ENCODE data around the gene HYCC2. TPM values are rescaled to one million over a fixed set of nuclear protein-coding genes. Genes with fewer than 3 reads are reported as not detected.

HYCC2 gene
- polyA plus RNA-seq, 2 of the 4 experiments (the other 2 are of a cell fraction), result 3.0 to 5.8 TPM

DNA sequence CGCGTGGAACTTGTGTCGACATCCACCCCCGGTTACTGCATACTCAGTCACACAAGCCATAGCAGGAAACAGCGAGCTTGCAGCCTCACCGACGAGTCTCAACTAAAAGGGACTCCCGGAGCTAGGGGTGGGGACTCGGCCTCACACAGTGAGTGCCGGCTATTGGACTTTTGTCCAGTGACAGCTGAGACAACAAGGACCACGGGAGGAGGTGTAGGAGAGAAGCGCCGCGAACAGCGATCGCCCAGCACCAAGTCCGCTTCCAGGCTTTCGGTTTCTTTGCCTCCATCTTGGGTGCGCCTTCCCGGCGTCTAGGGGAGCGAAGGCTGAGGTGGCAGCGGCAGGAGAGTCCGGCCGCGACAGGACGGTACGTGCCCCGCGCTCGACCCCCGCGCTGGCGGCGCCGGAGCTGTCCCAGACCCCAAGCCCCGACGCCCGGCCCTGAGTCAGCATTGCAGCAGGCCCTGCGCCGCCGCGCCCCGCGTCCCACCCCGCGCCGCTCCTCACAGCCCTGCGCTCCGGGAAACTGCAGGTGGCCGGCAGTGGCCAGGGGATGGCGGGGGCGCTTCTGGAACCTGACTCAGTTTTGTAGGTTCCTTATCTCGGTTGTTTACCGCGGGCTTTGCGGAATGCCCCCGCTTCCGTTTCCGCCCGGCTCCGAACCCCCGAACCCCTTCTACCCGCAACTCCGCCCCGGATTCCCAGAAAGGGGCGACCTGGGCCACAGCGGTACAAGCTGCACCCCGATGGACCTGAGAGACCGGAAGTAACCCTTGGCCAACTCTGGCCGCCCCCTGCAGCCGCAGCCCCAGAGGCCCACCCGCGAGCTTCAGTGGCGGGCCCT is 44.9 kb upstream of the HYCC2 start, which contains the start of gene CFLAR (continued):
- TF ChIP-seq, protein P1, sequence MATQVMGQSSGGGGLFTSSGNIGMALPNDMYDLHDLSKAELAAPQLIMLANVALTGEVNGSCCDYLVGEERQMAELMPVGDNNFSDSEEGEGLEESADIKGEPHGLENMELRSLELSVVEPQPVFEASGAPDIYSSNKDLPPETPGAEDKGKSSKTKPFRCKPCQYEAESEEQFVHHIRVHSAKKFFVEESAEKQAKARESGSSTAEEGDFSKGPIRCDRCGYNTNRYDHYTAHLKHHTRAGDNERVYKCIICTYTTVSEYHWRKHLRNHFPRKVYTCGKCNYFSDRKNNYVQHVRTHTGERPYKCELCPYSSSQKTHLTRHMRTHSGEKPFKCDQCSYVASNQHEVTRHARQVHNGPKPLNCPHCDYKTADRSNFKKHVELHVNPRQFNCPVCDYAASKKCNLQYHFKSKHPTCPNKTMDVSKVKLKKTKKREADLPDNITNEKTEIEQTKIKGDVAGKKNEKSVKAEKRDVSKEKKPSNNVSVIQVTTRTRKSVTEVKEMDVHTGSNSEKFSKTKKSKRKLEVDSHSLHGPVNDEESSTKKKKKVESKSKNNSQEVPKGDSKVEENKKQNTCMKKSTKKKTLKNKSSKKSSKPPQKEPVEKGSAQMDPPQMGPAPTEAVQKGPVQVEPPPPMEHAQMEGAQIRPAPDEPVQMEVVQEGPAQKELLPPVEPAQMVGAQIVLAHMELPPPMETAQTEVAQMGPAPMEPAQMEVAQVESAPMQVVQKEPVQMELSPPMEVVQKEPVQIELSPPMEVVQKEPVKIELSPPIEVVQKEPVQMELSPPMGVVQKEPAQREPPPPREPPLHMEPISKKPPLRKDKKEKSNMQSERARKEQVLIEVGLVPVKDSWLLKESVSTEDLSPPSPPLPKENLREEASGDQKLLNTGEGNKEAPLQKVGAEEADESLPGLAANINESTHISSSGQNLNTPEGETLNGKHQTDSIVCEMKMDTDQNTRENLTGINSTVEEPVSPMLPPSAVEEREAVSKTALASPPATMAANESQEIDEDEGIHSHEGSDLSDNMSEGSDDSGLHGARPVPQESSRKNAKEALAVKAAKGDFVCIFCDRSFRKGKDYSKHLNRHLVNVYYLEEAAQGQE (IDR thresholded peaks at IDR 0.05), result no peak
- TF ChIP-seq FOXS1 (CRISPR knock-in tag; IDR thresholded peaks at IDR 0.05) (no peak), JUN (IDR thresholded peaks at IDR 0.05) (peak; percentile 11 to 74; a peak in 3 of 5 replicates), KDM5A (IDR thresholded peaks at IDR 0.05) (no peak), HOXA7 (CRISPR knock-in tag; IDR thresholded peaks at IDR 0.05) (no peak), POLR2A (IDR thresholded peaks at IDR 0.05; ENCODE audit: low read length) (peak; percentile 43), ESRRA (IDR thresholded peaks at IDR 0.05; ENCODE audit: borderline replicate concordance, low read length) (no peak), MAZ (IDR thresholded peaks at IDR 0.05; ENCODE audit: borderline replicate concordance, low read depth, low read length) (no peak), SREBF2 (IDR thresholded peaks at IDR 0.05) (no peak)
- TF ChIP-seq, protein P2, sequence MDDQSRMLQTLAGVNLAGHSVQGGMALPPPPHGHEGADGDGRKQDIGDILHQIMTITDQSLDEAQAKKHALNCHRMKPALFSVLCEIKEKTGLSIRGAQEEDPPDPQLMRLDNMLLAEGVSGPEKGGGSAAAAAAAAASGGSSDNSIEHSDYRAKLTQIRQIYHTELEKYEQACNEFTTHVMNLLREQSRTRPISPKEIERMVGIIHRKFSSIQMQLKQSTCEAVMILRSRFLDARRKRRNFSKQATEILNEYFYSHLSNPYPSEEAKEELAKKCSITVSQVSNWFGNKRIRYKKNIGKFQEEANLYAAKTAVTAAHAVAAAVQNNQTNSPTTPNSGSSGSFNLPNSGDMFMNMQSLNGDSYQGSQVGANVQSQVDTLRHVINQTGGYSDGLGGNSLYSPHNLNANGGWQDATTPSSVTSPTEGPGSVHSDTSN (IDR thresholded peaks at IDR 0.05), result no peak

DNA sequence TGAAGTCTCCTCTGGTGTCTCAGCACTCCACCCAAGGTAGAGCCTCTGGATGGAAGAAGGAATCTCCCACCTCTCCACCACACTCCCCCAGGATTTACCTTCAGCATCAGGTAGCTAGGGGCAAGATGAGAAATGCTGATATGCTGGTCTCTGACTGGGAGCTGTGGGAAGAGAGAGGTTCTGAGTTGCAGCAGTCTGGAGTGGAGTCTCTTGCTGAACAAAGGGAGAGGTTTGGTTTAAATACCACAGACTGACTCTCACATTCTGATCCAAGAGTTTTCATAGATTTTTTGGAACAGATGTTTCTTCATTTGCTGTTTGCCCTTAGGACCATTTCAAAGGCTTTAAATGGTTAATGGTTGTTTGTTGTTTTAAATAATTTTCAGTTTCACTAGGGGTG is 43.4 kb upstream of the HYCC2 start:
- ATAC-seq (no peak), FAIRE-seq (no peak), DNase-seq (ENCODE audit: low read depth in 1 of 2, low spot score in 1 of 2) (no peak)
- H3K27ac ChIP-seq, result peak overlapping the region; percentile 27 to 99; a peak in 4 of 6 replicates
- no peak for TF ChIP-seq POLR2A (IDR thresholded peaks at IDR 0.05; ENCODE audit: low read length)
- no peak for TF ChIP-seq ESRRA (IDR thresholded peaks at IDR 0.05; ENCODE audit: borderline replicate concordance, low read length)
- no peak for TF ChIP-seq KDM1A (IDR thresholded peaks at IDR 0.05; ENCODE audit: low read depth)
- TF ChIP-seq HOXB13 (CRISPR knock-in tag; IDR thresholded peaks at IDR 0.05; ENCODE audit: low read depth), result no peak
- TF ChIP-seq NFE2L2 (conservative IDR thresholded peaks at IDR 0.05; ENCODE audit: low read length), result no peak
- H3K4me1 ChIP-seq, result peaks cover 22% of the 10 kb centered on the region
- POLR2A ChIA-PET, result interaction anchor here (0.5 to 1.2 kb wide), 2 partner anchors 123 to 226 kb away, joined by 3 read pairs; partner anchors contain the start of genes NIF3L1 and PPIL3
- H3K4me3 ChIP-seq, result no peak overlapping the region
- peak overlapping the region; percentile 44 for H3K4me2 ChIP-seq
- CTCF ChIA-PET, result interaction anchor here (0.6 to 5.1 kb wide), 4 partner anchors 44 to 201 kb away, joined by 3 to 108 read pairs (median 4); no protein-coding TSS in a partner anchor
- H3K9me3 ChIP-seq, result no peaks in the 10 kb centered on the region

DNA sequence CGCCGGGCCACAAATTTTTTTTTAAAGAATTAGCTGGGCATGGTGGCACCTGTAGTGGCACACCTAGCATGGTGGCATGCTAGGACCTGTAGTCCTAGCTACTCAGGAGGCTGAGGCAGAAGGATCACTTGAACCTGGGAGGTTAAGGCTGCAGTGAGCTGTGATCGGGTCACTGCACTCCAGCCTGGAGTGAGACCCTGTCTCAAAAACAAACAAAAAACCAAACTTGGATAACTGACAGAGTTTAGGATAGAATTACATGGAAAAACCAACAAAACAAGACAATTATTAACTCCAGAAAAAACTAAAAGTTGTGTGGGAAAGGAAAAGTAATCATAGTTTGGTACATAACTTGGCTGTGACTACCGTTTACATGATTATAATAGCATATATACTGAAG is 42.9 kb upstream of the HYCC2 start:
- WGBS (ENCODE audit: missing lambda C conversion rate), result 68% methylated on average over 4 of the region's 4 CpGs
- ATAC-seq (no peak), FAIRE-seq (no peak), DNase-seq (ENCODE audit: low read depth in 1 of 2, low spot score in 1 of 2) (no peak)
- Histone ChIP-seq H3K4me3 (no peak overlapping the region), H3K9me3 (no peaks in the 10 kb centered on the region), H3K4me2 (peak overlapping the region; percentile 44), H3K27ac (peak overlapping the region; percentile 27 to 99; a peak in 2 of 6 replicates), H3K4me1 (peaks cover 21% of the 10 kb centered on the region)
- TF ChIP-seq NFE2L2 (conservative IDR thresholded peaks at IDR 0.05; ENCODE audit: low read length), result no peak
- TF ChIP-seq BHLHE40 (IDR thresholded peaks at IDR 0.05; ENCODE audit: low read depth, low read length), result no peak
- TF ChIP-seq ZNF302 (CRISPR knock-in tag; IDR thresholded peaks at IDR 0.05), result no peak
- TF ChIP-seq CBX8 (IDR thresholded peaks at IDR 0.05), result no peak
- no peak for TF ChIP-seq EHMT2 (IDR thresholded peaks at IDR 0.05; ENCODE audit: low read depth)
- no peak for TF ChIP-seq ESRRA (IDR thresholded peaks at IDR 0.05; ENCODE audit: borderline replicate concordance, low read length)
- no peak for TF ChIP-seq PHF8 (IDR thresholded peaks at IDR 0.05; ENCODE audit: borderline replicate concordance, low read depth)
- TF ChIP-seq TP53 (CRISPR knock-in tag; IDR thresholded peaks at IDR 0.05), result no peak
- POLR2A ChIA-PET, result interaction anchor here (1.2 kb wide), 1 partner anchor 225 kb away, joined by 3 read pairs; the partner anchor contains the start of genes NIF3L1 and PPIL3
- CTCF ChIA-PET, result interaction anchor here (0.6 to 5.1 kb wide), 4 partner anchors 44 to 496 kb away, joined by 3 to 108 read pairs (median 8); no protein-coding TSS in a partner anchor

Data from A549 (cell line).